Gastroesophageal sphincter (tissue), 4 donors: ENCODE results near the gene STX10. TPM values are rescaled to one million over a fixed set of nuclear protein-coding genes. Genes with fewer than 3 reads are reported as not detected.

Experiments
- ATAC-seq: fragments of 150-250 bp; one replicate; pipeline ENCODE4 v1.9.1; 2016; ENCODE audit warnings: mild to moderate bottlenecking, moderate library complexity
- H3K27ac ChIP-seq, 4 donors: fragments of 200-600 bp; sonication (generic) in 3 of 4; 1 replicate in 3 of 4; 2 replicates in 1 of 4; pipeline ENCODE4 v1.5.1; 2016 to 2019
- H3K27me3 ChIP-seq: fragments of 200-600 bp; sonication (generic); one replicate; pipeline ENCODE4 v1.5.1; 2019
- H3K36me3 ChIP-seq, 2 donors: fragments of 200-600 bp; sonication (generic); one replicate each; pipeline ENCODE4 v1.5.1; 2019; ENCODE audit warnings: control low read depth in 1 of 2
- H3K4me1 ChIP-seq, 3 donors: fragments of 200-600 bp; sonication (generic); 1 replicate in 2 of 3; 2 replicates in 1 of 3; pipeline ENCODE4 v1.5.1; 2016 to 2019; ENCODE audit warnings: control low read depth in 2 of 3
- H3K4me3 ChIP-seq, 2 donors: fragments of 200-600 bp; sonication (generic); one replicate each; pipeline ENCODE4 v1.5.1; 2019; ENCODE audit warnings: mild to moderate bottlenecking in 1 of 2, moderate library complexity in 1 of 2
- H3K9me3 ChIP-seq, 3 donors: fragments of 200-600 bp; sonication (generic); one replicate each; pipeline ENCODE4 v1.5.1; 2017 to 2019; ENCODE audit warnings: control low read depth in 2 of 3
- EP300 ChIP-seq: sonication (generic); formaldehyde crosslinking; IDR thresholded peaks from one replicate; pipeline ENCODE4 v1.6.1; 2017; ENCODE audit warnings: antibody characterized with exemption, mild to moderate bottlenecking
- POLR2A ChIP-seq, 2 donors: fragments of 450-650 bp; IDR thresholded peaks; one replicate each; pipeline ENCODE4 v1.6.1; 2017; ENCODE audit warnings: antibody characterized with exemption in 2 of 2, mild to moderate bottlenecking in 2 of 2, moderate library complexity in 1 of 2
- POLR2AphosphoS5 ChIP-seq: sonication (generic); formaldehyde crosslinking; IDR thresholded peaks from one replicate; pipeline ENCODE4 v1.6.1; 2017; ENCODE audit warnings: antibody characterized with exemption
- WGBS, 2 donors: methylation state at CpG; one replicate each; pipeline ENCODE4 v1.1.5; 2018; ENCODE audit warnings: low coverage in 1 of 2; 5-methylcytosine and 5-hydroxymethylcytosine counted together
- total RNA-seq, 4 donors: library from RNA; depleted of rRNA; stranded (reverse); fragments of >200 nt; gene quantifications; one replicate each; pipeline ENCODE4 v1.1.0, GENCODE V29; 2016

STX10 gene
- total RNA-seq, 4 donors from 2014 or later, result 45.1 to 69.0 (median 53.0) TPM

GRCh38 chr19:13094106-13094504 lies 56.1 kb downstream of the STX10 start:
- peak overlapping the region in 3 of 4 donors; percentile 85 to 89 (median 85) for H3K27ac ChIP-seq
- no CpG with 5 or more reads among the region's 5 CpGs for WGBS, 2 donors
- H3K4me1 ChIP-seq, result peaks cover 0 to 98% (median 61%) of the 10 kb centered on the region in 3 donors
- ATAC-seq, result no peak
- peaks cover 0 to 35% of the 10 kb centered on the region in 2 donors for H3K36me3 ChIP-seq
- H3K9me3 ChIP-seq, result no peaks in the 10 kb centered on the region
- TF ChIP-seq EP300, result no peak
- TF ChIP-seq POLR2A (IDR thresholded peaks at IDR 0.05), result no peak
- no peak for TF ChIP-seq POLR2AphosphoS5
- H3K4me3 ChIP-seq, result no peak overlapping the region
- peaks cover 9% of the 10 kb centered on the region for H3K27me3 ChIP-seq

Other genes starting within 250 kb of the STX10 start
- under 1 TPM in 1 of 4 donors, not detected in 3; 0.62 TPM for gene SYCE2, start 231.1 kb downstream of the STX10 start, total RNA-seq
- gene FARSA, start 216.7 kb downstream of the STX10 start, total RNA-seq, result 10 to 100 TPM; 32.2 to 36.1 (median 33.2) TPM
- gene CALR, start 211.8 kb downstream of the STX10 start, total RNA-seq, result 100 to 1,000 TPM; 218 to 410 (median 280) TPM
- gene RAD23A, start 204.5 kb downstream of the STX10 start, total RNA-seq, result 100 to 1,000 TPM; 133 to 219 (median 158) TPM
- gene GADD45GIP1, start 193.2 kb downstream of the STX10 start, total RNA-seq, result 10 to 100 TPM; 32.2 to 43.6 (median 36.9) TPM
- under 1 TPM in 1 of 4 donors, not detected in 3; 0.35 TPM for gene DAND5, start 180.8 kb downstream of the STX10 start, total RNA-seq
- 100 to 1,000 TPM in 1 of 4 donors, 10 to 100 TPM in 3; 44.7 to 145 (median 72.4) TPM for gene NFIX, start 154.9 kb downstream of the STX10 start, total RNA-seq
- 10 to 100 TPM in 2 of 4 donors, 1 to 10 TPM in 2; 9.9 to 11.8 (median 10.8) TPM for gene LYL1, start 47.5 kb downstream of the STX10 start, total RNA-seq
- 10 to 100 TPM; 25.7 to 30.0 (median 28.7) TPM for gene TRMT1, start 33.6 kb downstream of the STX10 start, total RNA-seq
- gene NACC1, start 32.1 kb downstream of the STX10 start, total RNA-seq, result 10 to 100 TPM; 23.8 to 55.2 (median 26.2) TPM
- 10 to 100 TPM; 33.8 to 62.1 (median 48.0) TPM for gene IER2, start within 50 bp of the STX10 start, total RNA-seq